ENCODE results near the gene DIP2C. TPM values are rescaled to one million over a fixed set of nuclear protein-coding genes. Genes with fewer than 3 reads are reported as not detected.
"Not testable (repeated sequence)": the region's sequence is repeated elsewhere in the genome, so short reads cannot be mapped to it uniquely, and the experiment has no call there.

DIP2C gene
- total RNA-seq, 1 experiment from 2014 or later, result 5.3 TPM

GRCh38 chr10:543862-544822 lies 145.3 kb downstream of the DIP2C start:
- no peak for DNase-seq (ENCODE audit: extremely low read depth, low read depth)

DNA sequence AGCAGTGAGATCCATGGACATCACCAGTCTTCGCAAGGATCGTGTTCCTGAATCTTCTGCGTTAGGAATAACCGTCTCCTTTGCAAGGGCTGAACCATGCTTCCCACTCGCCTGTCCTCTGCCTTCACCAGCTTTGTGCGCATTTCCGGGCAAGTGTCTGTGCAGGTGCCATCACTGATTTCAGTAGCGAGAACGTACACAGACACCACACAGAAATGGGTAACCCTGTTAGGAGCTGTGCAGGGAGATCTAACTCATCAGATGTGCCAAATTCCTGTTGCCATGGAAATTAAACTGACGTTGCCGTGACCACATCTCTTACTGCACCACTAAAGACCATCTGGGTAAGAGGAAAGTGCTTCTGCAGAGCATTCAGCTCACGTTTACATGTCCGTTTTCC lies 146.3 kb downstream of the DIP2C start:
- DNase-seq (ENCODE audit: extremely low read depth, low read depth), result no peak

- no peak for DNase-seq (ENCODE audit: extremely low read depth, low read depth)
Measured at GRCh38 chr10:541750-542371, 147.6 kb downstream of the DIP2C start.

DNA sequence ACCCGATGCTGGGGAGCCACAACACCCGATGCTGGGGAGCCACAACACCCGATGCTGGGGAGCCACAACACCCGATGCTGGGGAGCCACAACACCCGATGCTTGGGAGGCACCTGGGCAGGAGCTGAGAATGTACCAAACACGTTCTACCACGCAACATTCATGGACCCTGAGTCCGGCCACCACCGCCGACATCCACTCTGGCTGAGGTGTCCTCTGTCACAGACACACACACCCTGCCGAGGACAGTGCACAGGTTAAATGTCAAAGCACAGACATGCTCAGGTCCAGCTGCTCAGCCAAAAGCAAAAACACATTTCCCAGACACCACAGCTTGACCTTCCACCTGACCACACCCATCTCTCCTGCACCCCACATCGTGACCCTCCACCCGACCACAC lies 148.4 kb downstream of the DIP2C start:
- no peak for DNase-seq (ENCODE audit: extremely low read depth, low read depth)

DNA sequence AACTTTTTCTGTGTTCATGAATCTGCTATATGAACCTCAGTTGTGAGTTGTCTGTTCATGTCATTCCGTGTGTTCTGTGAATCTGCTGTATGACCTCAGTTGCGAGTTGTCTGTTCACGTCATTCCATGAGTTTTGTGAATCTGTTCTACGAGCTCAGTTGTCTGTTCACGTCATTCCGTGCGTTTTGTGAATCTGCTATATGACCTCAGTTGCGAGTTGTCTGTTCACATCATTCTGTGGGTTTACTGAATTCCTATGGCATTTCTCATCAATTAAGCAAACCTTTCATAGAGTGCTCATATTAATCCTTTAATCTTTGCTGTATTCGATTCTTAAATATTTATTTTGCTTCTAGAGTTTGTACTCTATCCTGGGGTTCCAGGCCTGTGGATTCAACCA lies 150.6 kb downstream of the DIP2C start:
- DNase-seq (ENCODE audit: extremely low read depth, low read depth), result no peak

DNA sequence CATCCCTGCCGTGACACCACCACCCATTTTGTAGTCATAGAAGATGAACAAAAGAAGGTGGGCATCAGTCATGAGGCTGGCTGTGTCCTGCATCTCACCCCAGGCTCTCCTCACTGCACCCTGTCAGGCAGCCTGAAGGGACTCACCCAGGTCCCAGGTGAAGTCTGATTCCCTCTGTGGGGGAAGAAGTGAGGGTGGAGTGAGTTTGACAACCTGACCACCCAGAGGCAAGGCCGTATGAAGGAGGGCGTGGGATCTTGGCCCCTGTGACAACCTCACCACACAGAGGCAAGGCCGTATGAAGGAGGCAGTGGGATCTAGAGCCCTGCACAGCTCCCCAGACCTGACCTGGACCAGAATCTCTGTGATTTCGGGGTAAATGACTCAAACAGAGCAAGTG lies 152.5 kb downstream of the DIP2C start:
- DNase-seq (ENCODE audit: extremely low read depth, low read depth), result no peak

DNA sequence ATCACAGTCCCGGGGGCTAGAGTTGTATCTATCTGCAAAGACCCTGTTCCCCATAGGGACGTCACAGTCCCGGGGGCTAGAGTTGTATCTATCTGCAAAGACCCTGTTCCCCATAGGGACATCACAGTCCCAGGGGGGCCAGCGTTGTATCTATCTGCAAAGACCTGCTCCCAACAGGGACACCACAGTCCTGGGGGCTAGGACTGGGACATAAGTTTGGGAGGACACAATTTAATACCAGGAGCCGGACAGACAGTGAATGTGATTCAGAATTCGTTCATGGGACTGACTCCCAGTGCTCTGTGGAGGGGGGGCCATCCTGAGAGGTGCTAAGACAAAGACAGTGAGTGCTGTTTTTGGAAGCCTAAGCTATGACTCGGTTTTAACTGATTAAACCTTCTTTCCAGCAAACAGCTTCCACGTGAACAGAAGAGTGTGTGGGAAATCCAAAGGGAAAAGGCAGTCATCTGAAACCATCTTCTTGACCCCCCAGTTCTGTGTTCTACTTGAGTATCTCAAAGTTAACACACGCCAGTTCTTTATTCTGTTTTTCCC lies 153.0 kb downstream of the DIP2C start:
- no peak for DNase-seq (ENCODE audit: extremely low read depth, low read depth)

DNA sequence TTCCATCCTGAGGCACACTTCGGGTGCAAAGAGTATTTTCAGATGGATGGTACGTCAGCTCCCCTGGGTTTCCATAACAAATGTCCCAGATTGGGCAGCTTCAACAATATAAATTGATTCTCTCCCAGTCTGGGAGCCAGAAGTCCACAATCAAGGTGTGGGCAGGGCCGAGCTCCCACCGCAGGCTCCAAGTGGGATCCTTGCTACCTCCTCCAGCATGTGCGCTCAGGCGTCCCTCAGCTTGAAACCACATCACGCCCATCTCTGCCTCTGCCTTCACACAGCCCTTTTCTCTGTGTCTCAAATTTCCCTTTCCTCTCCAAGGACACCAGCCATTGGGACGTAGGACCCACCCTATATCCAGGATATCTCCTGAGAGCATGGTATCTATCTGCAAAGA lies 153.5 kb downstream of the DIP2C start:
- DNase-seq (ENCODE audit: extremely low read depth, low read depth), result no peak

GRCh38 chr10:535051-535450 lies 154.4 kb downstream of the DIP2C start:
- no peak for DNase-seq (ENCODE audit: extremely low read depth, low read depth)

GRCh38 chr10:534047-534566 lies 155.4 kb downstream of the DIP2C start:
- no peak for DNase-seq (ENCODE audit: extremely low read depth, low read depth)

DNA sequence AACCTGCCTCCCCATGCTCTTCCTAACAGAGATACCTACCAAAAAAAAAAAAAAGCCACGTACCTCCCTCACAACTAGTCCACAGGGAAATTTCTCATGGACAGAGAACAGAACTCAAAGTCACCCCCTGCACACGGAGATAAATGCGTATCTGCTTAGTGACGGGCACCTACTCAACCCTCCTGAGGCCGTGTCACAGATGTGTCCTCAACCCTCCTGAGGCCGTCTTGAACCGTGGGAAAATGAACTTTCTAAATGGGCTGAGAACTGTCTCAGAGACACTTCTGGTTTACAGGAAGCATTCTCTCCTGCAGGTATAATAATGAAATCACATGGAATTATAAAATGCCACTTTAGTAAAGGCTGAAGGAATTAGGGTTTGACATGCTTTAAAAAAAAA lies 155.9 kb downstream of the DIP2C start:
- no peak for DNase-seq (ENCODE audit: extremely low read depth, low read depth)

- DNase-seq (ENCODE audit: extremely low read depth, low read depth), result no peak
Measured at GRCh38 chr10:533186-533585, 156.3 kb downstream of the DIP2C start.

- not testable (repeated sequence) for DNase-seq (ENCODE audit: extremely low read depth, low read depth)
Measured at GRCh38 chr10:532331-532730, 157.1 kb downstream of the DIP2C start.

DNA sequence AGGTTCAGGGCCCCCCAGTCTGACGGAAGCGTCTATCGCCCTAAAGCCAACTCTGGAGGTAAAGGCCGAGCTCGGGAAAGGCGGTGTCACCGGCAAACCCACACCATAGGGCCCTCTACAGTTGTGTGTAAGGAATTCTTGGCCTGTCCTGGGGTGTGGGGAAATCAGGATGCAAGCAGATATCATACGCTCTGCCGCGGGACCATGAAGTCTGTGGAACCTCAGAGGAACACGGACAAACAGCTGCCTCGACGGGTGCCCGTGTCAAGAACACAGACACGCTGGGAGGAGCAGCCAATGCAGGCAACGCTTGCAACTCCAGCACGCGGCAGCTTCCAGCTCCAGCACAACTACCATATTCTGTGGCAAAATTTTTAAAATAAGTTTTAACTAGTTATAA lies 157.9 kb downstream of the DIP2C start:
- DNase-seq (ENCODE audit: extremely low read depth, low read depth), result no peak

GRCh38 chr10:530717-531116 lies 158.8 kb downstream of the DIP2C start:
- no peak for DNase-seq (ENCODE audit: extremely low read depth, low read depth)

- DNase-seq (ENCODE audit: extremely low read depth, low read depth), result no peak
Measured at GRCh38 chr10:529468-530230, 159.8 kb downstream of the DIP2C start.

DNA sequence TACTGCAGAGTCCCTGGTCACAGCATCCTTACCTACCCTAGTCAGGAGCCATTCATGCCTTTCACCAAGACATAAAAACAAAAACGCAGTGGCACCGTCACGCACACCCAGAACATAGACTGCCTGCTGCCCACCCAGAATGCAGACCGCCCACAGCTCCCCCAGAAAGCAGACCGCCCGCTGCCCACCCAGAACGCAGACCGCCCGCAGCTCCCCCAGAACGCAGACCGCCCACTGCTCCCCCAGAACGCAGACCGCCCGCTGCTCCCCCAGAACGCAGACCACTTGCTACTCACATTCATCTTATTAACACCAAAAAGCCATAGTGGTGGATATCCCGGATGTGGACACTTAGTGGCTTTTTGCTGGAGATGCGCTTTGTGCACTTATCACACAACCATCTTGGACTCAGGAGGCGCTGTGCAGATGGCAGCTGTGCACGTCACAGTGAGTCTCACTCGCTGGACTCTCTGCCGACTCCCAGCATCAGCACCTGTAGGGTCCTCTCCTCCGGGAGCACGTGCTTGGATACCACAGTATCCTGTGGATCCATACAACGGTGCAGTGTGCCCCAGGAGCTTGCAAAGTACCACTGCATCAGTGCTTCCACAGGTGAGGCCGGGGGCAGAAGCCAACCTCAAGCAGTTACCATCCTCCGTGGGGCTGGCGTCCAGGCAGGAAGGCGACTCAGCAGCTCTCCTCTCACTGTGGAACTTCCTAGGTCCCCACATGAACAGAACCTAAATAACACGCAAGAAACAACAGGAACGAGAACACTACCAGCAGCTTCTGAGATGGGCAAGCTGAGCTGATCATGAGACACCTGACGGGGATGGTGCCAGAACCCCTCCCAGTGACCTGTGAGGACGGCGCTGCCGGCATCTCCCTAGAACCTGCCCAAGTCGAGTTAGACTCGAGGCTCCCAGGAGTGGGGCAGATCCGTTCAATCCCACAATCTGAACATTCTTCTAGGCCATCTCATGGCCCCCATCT lies 161.0 kb downstream of the DIP2C start:
- DNase-seq (ENCODE audit: extremely low read depth, low read depth), result no peak

GRCh38 chr10:527416-527815 lies 162.1 kb downstream of the DIP2C start:
- no peak for DNase-seq (ENCODE audit: extremely low read depth, low read depth)

DNA sequence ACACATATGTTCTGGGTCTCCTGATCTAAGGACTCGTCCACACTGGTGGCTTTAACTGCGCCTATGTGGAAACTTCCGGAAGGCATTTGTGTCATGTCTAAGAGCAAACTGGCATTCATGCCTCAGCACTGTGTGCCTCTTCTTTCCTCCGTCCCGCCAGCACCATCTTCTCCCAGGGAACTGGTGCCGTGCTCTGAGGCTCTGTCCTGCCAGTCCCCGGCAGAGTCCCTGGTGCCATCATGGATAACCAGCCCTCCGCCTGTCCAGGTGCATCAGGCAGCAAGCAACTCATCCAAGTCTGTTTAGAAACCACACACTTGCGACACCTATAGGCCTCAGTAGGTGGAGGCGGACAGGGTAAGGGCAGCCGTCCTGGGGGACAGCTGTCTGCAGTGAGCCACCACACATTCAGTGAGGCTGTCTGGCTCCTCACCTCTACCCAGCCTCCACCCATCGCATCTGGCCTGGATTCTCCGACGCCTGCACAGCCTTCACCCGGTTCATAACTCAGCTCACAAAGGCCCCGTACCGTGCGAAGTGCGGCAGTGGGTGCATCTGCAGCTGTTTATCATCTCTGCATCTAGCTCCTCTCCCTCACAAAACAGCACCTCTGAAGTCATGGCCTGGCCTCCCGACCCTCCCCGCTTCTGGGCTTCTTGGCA lies 162.7 kb downstream of the DIP2C start:
- no peak for DNase-seq (ENCODE audit: extremely low read depth, low read depth)
